Measurements from ENCODE around the gene PSMG2. TPM values are rescaled to one million over a fixed set of nuclear protein-coding genes. Genes with fewer than 3 reads are reported as not detected.

Gene PSMG2, protein sequence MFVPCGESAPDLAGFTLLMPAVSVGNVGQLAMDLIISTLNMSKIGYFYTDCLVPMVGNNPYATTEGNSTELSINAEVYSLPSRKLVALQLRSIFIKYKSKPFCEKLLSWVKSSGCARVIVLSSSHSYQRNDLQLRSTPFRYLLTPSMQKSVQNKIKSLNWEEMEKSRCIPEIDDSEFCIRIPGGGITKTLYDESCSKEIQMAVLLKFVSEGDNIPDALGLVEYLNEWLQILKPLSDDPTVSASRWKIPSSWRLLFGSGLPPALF
- total RNA-seq = 10 to 100 TPM; 59.8 to 92.9 (median 77.2) TPM

DNA sequence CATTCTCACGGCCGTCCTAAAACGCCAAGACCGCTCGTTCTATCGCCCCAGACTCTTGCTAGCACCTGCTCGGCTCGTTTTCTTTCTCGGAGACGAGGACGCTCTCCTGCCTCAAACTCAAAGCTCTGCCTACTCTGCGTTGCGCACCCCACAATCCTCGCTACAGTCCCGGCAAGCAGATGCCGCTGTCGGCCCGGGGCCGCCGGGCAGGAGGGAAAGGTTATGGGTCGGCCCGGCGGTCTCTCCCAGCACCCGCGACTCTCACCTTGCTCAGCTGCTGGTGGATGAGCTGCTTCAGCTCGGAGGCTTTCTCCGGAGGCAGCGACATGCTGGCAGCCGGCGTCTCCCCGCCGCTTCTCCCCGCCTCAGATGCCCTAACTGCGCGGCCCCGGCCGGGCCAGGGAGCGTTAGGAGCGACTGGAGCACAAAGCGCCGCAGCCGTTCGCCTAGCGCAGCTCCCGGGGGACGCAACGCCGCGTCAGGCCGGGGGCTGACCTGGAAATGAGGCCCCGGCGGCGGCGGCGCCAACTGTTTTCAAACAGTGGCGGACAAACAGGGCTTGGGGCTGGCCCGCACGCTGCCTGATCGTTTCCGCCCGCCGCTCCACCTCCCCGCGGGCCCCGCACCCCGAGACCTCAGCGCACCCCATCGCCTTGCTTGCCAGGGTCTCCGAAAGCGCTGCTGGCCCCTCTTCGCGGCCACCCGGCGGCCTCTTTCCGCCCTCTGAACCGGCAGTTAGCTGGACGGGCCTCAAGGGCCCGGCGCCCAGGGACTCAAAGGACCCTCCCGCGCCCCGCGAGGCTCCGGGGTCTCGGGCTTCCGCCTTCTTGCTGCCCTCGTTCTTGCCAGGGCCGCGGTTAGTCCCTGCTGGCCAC, at the start of gene PSMG2, which contains the start of gene CEP76:
Gene PSMG2, plus strand, starts transcription at position 822 of the 875 bp plus-strand sequence. CDS start 66 bp downstream, outside the sequence.
Gene CEP76, minus strand, starts transcription at position 503 of the 875 bp plus-strand sequence. Its CDS starts 175 bp downstream, at position 328.
- Histone ChIP-seq H3K27me3 (no peaks in the 10 kb centered on the region), H3K4me3 (peak within 1 kb of the TSS; percentile 82 to 96 (median 90)), H3K9me3 (no peaks in the 10 kb centered on the region), H3K27ac (replicated peaks in 1 of 4) (peak within 1 kb of the TSS; percentile 95 to 97 (median 96)), H3K4me1 (peaks cover 24 to 47% (median 41%) of the 10 kb centered on the region in 4 donors), H3K36me3 (peaks cover 8 to 35% (median 18%) of the 10 kb centered on the region in 4 donors)
- DNase-seq (ENCODE audit: extremely low spot score) = peak; percentile 97
- no peak for TF ChIP-seq EP300 (IDR thresholded peaks at IDR 0.05)
- peak; percentile 74 for TF ChIP-seq POLR2A (IDR thresholded peaks at IDR 0.05; ENCODE audit: low read depth)
- TF ChIP-seq POLR2AphosphoS5 (IDR thresholded peaks at IDR 0.05) = peak; percentile 85 to 92
- WGBS = 0% methylated on average over 20 of the region's 89 CpGs
- intact Hi-C loops (cut with DNase I) = no loop called here

DNA sequence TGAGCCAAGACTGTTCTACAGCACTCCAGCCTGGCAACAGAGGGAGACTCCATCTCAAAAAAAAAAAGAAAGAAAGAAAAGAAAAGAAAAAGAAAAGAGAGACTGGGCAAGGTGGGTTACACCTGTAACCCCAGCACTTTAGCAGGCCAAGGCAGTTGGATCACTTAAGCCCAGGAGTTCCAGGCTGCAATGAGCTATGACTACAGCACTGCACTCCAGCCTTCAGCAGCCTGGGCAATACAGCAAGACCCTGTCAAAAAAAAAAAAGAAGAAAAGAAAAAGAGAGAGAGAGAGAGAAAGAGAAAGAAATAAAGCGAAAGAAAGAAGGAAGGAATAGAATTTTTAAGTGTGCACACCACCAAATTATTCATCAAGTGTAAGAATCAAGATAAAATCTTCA, 47.9 kb upstream of the PSMG2 start:
- H3K4me1 ChIP-seq = peaks cover 22 to 58% (median 51%) of the 10 kb centered on the region in 4 donors
- no peak overlapping the region for H3K27ac ChIP-seq (replicated peaks in 1 of 4)
- DNase-seq (ENCODE audit: extremely low spot score) = no peak
- intact Hi-C loops (cut with DNase I) = loop anchor here (5.0 kb wide), 2 partner anchors 248 to 278 kb away; partner anchors contain the start of genes AFG3L2 and PRELID3A
- no peaks in the 10 kb centered on the region for H3K9me3 ChIP-seq
- TF ChIP-seq, protein P1, sequence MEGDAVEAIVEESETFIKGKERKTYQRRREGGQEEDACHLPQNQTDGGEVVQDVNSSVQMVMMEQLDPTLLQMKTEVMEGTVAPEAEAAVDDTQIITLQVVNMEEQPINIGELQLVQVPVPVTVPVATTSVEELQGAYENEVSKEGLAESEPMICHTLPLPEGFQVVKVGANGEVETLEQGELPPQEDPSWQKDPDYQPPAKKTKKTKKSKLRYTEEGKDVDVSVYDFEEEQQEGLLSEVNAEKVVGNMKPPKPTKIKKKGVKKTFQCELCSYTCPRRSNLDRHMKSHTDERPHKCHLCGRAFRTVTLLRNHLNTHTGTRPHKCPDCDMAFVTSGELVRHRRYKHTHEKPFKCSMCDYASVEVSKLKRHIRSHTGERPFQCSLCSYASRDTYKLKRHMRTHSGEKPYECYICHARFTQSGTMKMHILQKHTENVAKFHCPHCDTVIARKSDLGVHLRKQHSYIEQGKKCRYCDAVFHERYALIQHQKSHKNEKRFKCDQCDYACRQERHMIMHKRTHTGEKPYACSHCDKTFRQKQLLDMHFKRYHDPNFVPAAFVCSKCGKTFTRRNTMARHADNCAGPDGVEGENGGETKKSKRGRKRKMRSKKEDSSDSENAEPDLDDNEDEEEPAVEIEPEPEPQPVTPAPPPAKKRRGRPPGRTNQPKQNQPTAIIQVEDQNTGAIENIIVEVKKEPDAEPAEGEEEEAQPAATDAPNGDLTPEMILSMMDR (IDR thresholded peaks at IDR 0.05) = no peak
- no peak for TF ChIP-seq POLR2A (IDR thresholded peaks at IDR 0.05; ENCODE audit: low read depth)
- 85% methylated on average over 1 of the region's 1 CpG for WGBS
- no peaks in the 10 kb centered on the region for H3K36me3 ChIP-seq
- no peaks in the 10 kb centered on the region for H3K27me3 ChIP-seq
- H3K4me3 ChIP-seq = no peak overlapping the region

DNA sequence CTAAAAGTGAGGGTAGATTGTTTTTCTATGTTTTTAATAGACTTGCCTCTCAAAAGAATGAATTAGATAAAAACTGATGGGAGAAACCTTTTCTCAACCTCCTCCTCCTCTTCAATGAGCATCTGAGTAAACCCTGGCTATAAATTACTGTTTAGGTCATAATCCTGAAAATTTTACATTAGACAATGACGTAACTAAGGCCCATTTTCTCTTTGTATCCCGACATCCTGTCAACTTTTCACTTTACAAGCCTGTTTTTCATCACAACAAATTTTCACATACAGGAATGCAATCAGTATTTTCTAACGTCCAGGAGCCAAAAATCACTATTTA, 46.3 kb upstream of the PSMG2 start:
- Histone ChIP-seq H3K36me3 (peaks cover 0 to 8% (median 0%) of the 10 kb centered on the region in 4 donors), H3K27ac (replicated peaks in 1 of 4) (peak overlapping the region; percentile 97 to 100 (median 100)), H3K27me3 (no peaks in the 10 kb centered on the region), H3K4me1 (peaks cover 18 to 54% (median 47%) of the 10 kb centered on the region in 4 donors), H3K9me3 (no peaks in the 10 kb centered on the region), H3K4me3 (peak overlapping the region; percentile 87 to 97 (median 90))
- under 1% methylated on average over 3 of the region's 3 CpGs for WGBS
- TF ChIP-seq, protein P1 (IDR thresholded peaks at IDR 0.05) = no peak
- no peak for DNase-seq (ENCODE audit: extremely low spot score)
- intact Hi-C loops (cut with DNase I) = loop anchor here (5.0 kb wide), 2 partner anchors 249 to 279 kb away; partner anchors contain the start of genes AFG3L2 and PRELID3A

DNA sequence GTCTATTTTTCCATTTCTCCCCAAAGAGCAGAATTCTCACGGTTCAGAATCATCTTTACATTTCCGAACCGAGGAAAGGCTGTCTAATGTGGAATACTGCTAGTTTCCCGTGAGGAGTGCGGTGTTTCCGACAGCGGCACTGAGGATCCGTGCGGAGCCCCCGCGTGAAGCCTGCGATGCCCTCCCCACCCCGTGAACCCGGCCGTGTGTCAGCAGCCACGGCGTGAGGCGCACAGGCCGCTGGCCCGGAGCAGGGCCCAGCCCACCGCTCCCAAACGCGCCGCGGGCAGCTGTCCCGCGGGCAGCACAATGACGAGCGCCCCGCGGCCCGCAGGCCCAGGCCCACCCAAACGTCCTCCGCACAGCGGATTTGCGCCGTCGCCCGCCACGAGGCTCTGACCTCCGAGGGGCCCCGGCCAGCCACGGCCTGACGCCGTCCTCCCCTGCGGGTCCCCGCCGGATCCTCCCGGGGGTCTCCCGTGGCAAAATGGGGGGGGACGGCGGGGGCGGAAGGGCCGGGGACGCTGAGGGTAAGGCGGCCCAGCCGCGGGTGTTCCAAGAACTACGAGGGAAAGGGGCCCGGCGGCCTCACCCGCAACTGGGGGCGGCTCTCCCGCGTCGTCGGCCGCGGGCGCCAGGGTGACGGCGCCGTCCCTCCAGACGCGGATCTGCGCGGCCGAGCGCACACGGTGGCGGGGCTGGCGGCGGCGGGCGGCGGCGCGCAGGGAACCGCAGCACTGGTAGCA, 45.7 kb upstream of the PSMG2 start:
- TF ChIP-seq POLR2A (IDR thresholded peaks at IDR 0.05; ENCODE audit: low read depth) (no peak), POLR2AphosphoS5 (IDR thresholded peaks at IDR 0.05) (peak; percentile 72 to 78), EP300 (IDR thresholded peaks at IDR 0.05) (no peak)
- Histone ChIP-seq H3K4me1 (peaks cover 18 to 53% (median 42%) of the 10 kb centered on the region in 4 donors), H3K4me3 (peak overlapping the region; percentile 87 to 97 (median 90)), H3K27ac (replicated peaks in 1 of 4) (peak overlapping the region; percentile 97 to 100 (median 100)), H3K36me3 (peaks cover 0 to 11% (median 0%) of the 10 kb centered on the region in 4 donors), H3K9me3 (no peaks in the 10 kb centered on the region), H3K27me3 (no peaks in the 10 kb centered on the region)
- no peak for DNase-seq (ENCODE audit: extremely low spot score)
- intact Hi-C loops (cut with DNase I) = loop anchor here (5.0 kb wide), 2 partner anchors 250 to 280 kb away; partner anchors contain the start of genes AFG3L2 and PRELID3A
- 0% methylated on average over 22 of the region's 89 CpGs for WGBS

DNA sequence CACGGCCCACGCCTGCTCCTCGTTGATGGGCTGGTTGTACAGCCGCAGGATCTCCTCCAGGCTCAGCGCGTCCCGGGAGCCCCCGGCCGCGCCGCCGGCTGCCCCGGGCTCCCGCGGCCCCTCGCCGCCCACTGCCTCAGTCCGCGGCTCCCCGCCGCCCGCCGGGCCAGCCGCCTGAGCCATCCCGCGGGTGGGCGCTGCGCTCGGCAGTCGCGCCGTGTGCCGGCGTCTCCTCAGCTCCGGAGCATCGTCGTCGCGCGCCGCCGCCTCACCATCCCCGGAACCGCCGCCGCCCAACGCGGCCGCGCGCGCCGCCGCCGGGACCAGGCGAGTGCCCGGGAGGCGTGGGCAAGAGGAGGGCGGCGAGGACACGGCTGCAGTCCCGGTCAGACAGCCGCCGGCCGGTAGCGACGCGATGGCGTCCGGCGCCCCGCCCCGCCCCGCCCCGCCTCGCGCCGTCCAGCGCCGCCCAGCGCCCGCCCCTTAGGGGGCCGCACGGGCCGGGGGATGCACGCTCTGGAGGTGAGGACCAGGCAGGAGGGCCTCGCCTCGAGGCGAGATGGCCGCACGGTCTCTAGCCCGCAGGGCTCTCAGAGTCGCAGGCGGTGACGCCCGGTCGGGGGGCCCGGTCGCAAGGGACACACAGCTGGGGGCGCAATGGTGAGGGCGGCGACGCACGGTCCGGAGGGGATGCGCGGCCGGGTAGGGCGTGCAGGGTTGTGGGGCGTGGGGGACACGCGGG, 45.0 kb upstream of the PSMG2 start, which contains the start of gene SPIRE1:
Gene SPIRE1, minus strand, starts transcription at position 424 of the 742 bp plus-strand sequence. Its CDS starts 241 bp downstream, at position 183.
- intact Hi-C loops (cut with DNase I) = loop anchor here (5.0 kb wide), 2 partner anchors 251 to 281 kb away; partner anchors contain the start of genes AFG3L2 and PRELID3A
- peak; percentile 35 to 67 for TF ChIP-seq POLR2AphosphoS5 (IDR thresholded peaks at IDR 0.05)
- TF ChIP-seq, protein P1 (IDR thresholded peaks at IDR 0.05) = peak in 2 of 3 experiments; percentile 3 to 18
- no peak for TF ChIP-seq POLR2A (IDR thresholded peaks at IDR 0.05; ENCODE audit: low read depth)
- TF ChIP-seq EP300 (IDR thresholded peaks at IDR 0.05) = no peak
- Histone ChIP-seq H3K4me3 (peak within 1 kb of the TSS; percentile 87 to 97 (median 90)), H3K36me3 (peaks cover 0 to 16% (median 0%) of the 10 kb centered on the region in 4 donors), H3K4me1 (peaks cover 17 to 51% (median 35%) of the 10 kb centered on the region in 4 donors), H3K27me3 (no peaks in the 10 kb centered on the region), H3K27ac (replicated peaks in 1 of 4) (peak within 1 kb of the TSS; percentile 97 to 100 (median 100)), H3K9me3 (no peaks in the 10 kb centered on the region)
- DNase-seq (ENCODE audit: extremely low spot score) = no peak
- 0% methylated on average over 3 of the region's 112 CpGs for WGBS
